ENCODE data around the gene GNG13. TPM values are rescaled to one million over a fixed set of nuclear protein-coding genes. Genes with fewer than 3 reads are reported as not detected.

GNG13 gene
- total RNA-seq (2021; fragmentation: NEBNext Ultra II Directional; extraction: Animal tissue kit (Norgen Biotek cat#: 25700)) = not detected
- long read RNA-seq = 0 reads

- no peak for DNase-seq
Observed at GRCh38 chr16:799948-800833, at the start of gene GNG13. TSS of gene GNG13 (minus strand) at chr16:800734. CDS start at chr16:799077, 1,657 bp downstream.

DNA sequence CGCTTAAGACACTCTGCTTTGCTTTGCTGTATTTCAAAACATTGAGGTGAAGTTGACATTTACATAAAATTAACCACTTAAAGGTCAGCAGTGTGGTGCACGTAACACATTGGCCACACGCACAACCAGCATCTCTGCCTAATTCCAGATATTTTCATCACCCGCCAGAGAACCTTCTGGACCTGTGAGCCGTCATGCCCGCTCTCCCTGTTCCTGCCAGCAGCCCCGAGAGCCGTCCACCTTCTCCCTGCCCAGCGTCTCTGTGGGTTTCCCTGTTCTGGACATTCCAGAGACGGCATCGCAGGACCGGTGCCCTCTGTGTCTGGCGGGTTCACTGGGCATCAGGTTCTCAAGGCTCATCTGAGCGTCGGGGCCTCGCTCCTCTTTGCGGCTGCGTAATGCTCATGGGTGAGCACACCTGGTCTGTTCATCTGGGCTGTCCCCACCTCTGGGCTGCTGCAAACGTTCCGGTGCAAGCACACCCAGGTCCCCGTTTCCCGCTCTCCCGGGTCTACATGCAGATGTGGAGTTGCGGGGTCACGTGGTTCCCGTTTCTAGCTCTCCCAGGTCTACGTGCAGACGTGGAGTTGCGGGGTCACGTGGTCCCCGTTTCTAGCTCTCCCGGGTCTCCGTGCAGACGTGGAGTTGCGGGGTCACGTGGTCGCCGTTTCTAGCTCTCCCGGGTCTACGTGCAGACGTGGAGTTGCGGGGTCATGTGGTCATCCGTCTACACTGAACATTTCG lies 48.1 kb upstream of the GNG13 start:
- peaks cover 22% of the 10 kb centered on the region for H3K36me3 Mint-ChIP-seq (ENCODE audit: low read depth)
- H3K27me3 Mint-ChIP-seq (ENCODE audit: insufficient read depth) = peaks cover 4% of the 10 kb centered on the region
- H3K9me3 Mint-ChIP-seq = peaks cover 68% of the 10 kb centered on the region
- DNase-seq = no peak
- H3K4me3 Mint-ChIP-seq = no peak overlapping the region
- no peak overlapping the region for H3K27ac Mint-ChIP-seq
- TF ChIP-seq, protein P1, sequence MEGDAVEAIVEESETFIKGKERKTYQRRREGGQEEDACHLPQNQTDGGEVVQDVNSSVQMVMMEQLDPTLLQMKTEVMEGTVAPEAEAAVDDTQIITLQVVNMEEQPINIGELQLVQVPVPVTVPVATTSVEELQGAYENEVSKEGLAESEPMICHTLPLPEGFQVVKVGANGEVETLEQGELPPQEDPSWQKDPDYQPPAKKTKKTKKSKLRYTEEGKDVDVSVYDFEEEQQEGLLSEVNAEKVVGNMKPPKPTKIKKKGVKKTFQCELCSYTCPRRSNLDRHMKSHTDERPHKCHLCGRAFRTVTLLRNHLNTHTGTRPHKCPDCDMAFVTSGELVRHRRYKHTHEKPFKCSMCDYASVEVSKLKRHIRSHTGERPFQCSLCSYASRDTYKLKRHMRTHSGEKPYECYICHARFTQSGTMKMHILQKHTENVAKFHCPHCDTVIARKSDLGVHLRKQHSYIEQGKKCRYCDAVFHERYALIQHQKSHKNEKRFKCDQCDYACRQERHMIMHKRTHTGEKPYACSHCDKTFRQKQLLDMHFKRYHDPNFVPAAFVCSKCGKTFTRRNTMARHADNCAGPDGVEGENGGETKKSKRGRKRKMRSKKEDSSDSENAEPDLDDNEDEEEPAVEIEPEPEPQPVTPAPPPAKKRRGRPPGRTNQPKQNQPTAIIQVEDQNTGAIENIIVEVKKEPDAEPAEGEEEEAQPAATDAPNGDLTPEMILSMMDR (IDR thresholded peaks at IDR 0.05) = no peak
- no peaks in the 10 kb centered on the region for H3K4me1 Mint-ChIP-seq (ENCODE audit: low read depth)

More at GRCh38 chr16:799948-800833, at the start of gene GNG13:
- Mint-ChIP-seq H3K27me3 (ENCODE audit: insufficient read depth) (peaks cover 14% of the 10 kb centered on the region), H3K4me3 (no peak within 1 kb of the TSS), H3K36me3 (ENCODE audit: low read depth) (no peaks in the 10 kb centered on the region), H3K9me3 (no peaks in the 10 kb centered on the region), H3K4me1 (ENCODE audit: low read depth) (no peaks in the 10 kb centered on the region), H3K27ac (no peak within 1 kb of the TSS)
- TF ChIP-seq, protein P1 (IDR thresholded peaks at IDR 0.05) = no peak

DNA sequence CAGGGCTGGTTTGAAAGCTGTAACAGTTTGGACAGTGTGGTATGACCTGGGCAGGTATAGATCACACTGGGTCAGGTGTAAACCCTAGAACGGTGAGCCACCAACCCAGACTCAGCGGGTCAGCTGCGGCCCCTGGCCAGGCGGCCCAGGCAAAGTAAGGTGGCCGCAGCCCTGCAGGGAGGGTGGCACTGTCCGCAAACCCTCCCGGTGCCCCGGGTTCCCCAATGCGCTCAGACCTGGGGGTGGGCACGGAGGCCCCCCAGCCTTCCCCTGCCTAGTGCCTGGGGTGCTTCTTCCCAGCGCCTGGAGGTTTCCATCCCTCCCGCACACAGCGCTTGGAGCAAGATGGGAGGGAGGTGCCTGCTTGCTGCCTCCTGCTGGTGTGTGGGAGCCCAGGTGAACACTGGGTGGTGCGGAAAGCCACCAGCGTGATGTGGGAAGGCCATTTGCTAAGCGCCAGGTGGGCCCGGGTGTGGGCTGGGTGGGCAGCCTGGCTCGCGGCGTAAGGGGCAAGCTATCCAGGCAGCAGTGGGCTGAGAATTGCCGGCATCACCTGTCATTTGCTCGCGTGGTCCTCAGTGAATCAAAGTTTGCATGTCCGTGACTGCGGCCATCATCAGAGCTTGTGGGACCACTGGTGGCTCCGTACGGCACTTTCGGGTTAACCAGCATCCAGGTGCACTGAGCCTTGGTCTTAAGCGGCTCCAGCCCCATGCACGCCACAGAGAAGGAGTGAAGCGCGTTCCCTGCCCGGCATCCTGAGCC lies 47.3 kb upstream of the GNG13 start:
- Mint-ChIP-seq H3K27me3 (ENCODE audit: insufficient read depth) (peaks cover 3% of the 10 kb centered on the region; the same call in 1 of the 2 replicates), H3K27ac (no peak overlapping the region), H3K9me3 (peaks cover 66% of the 10 kb centered on the region), H3K4me3 (no peak overlapping the region), H3K4me1 (ENCODE audit: low read depth) (no peaks in the 10 kb centered on the region), H3K36me3 (ENCODE audit: low read depth) (peaks cover 19% of the 10 kb centered on the region)
- TF ChIP-seq, protein P1 (IDR thresholded peaks at IDR 0.05) = no peak
- no peak for DNase-seq

DNA sequence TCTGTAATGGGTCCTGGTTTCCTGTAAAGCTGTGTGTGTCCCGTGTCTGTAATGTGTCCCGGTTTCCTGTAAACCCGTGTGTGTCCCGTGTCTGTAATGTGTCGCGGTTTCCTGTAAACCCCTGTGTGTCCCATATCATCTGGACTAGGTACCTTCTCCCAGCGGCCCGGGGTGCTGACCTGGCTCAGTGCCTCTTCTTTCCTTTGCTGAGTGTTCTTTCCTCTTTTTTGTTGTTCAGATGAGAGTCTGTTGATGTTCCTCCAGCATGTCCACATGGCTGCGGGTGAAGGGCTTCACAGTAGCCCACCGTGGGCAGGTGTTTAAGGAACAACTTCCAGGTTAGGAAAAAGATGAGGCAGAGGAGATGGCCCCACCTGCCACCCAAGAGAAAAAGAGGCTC lies 46.6 kb upstream of the GNG13 start:
- Mint-ChIP-seq H3K27ac (no peak overlapping the region), H3K36me3 (ENCODE audit: low read depth) (peaks cover 19% of the 10 kb centered on the region), H3K9me3 (peaks cover 70% of the 10 kb centered on the region), H3K4me1 (ENCODE audit: low read depth) (no peaks in the 10 kb centered on the region), H3K27me3 (ENCODE audit: insufficient read depth) (peaks cover 3% of the 10 kb centered on the region; the same call in 1 of the 2 replicates), H3K4me3 (no peak overlapping the region)
- TF ChIP-seq, protein P1 (IDR thresholded peaks at IDR 0.05) = no peak
- no peak for DNase-seq

GRCh38 chr16:845351-845745 lies 44.8 kb upstream of the GNG13 start:
- Mint-ChIP-seq H3K27me3 (ENCODE audit: insufficient read depth) (peaks cover 3% of the 10 kb centered on the region; the same call in 1 of the 2 replicates), H3K27ac (no peak overlapping the region), H3K4me3 (no peak overlapping the region), H3K9me3 (peaks cover 58% of the 10 kb centered on the region), H3K36me3 (ENCODE audit: low read depth) (peaks cover 11% of the 10 kb centered on the region), H3K4me1 (ENCODE audit: low read depth) (no peaks in the 10 kb centered on the region)
- no peak for DNase-seq
- TF ChIP-seq, protein P1 (IDR thresholded peaks at IDR 0.05) = no peak

Measured in HFFc6 (cell line).